Fibroblast of pulmonary artery (primary cell): ENCODE results near the gene YWHAH.

Experiments
- DNase-seq: peaks from one replicate; pipeline ENCODE4 v3.0.0-alpha.2; 2010; ENCODE audit warnings: low read depth
- H3K4me3 ChIP-seq: replicated peaks from 2 replicates; pipeline ENCODE4 v1.5.1; 2011; ENCODE audit warnings: low read depth, mild to moderate bottlenecking, control low read depth, low read length, moderate library complexity
- TF ChIP-seq, protein P1 (sequence below): IDR thresholded peaks from 2 replicates; pipeline ENCODE4 v1.5.1; 2011; ENCODE audit warnings: mild to moderate bottlenecking, control low read depth, low read length, inconsistent platforms; ENCODE audit errors: missing control alignments

Gene YWHAH

DNA sequence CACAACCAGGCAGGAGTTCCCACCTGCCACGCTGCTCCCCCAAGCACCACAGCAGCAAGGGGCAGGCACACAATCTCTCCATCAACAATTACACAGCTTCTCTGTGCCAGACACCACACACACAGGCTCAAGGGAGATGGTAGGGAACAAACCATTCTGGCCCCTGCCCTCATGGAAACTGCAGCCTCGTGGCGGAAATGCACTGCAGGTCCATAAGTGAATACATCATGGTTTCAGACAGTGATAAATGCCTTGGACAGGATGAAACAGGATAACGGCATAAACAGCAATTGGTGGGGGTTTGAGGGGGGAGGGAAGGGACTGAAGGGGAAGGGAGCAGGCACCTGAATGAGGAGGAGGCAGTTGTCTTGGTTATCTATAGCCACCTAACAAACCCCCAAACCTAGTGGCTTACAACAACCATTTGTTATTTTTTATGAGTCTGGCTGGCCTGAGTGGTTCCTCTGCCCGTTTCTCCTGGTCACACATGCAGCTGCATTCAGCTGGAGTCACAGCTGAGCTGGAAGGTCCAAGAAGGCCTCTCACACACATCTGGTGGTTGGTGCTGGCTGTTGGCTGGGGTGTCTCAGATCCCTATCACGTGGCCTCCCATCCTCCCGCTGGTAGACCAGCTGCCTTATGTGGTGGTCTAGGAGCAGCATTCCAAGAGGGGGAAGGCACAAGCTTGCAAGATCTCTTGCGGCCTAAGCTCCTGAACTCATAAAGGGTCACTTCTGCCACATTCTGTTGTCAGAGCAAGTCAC is 15.0 kb upstream of the YWHAH start:
- H3K4me3 ChIP-seq: no peak overlapping the region
- TF ChIP-seq, protein P1, sequence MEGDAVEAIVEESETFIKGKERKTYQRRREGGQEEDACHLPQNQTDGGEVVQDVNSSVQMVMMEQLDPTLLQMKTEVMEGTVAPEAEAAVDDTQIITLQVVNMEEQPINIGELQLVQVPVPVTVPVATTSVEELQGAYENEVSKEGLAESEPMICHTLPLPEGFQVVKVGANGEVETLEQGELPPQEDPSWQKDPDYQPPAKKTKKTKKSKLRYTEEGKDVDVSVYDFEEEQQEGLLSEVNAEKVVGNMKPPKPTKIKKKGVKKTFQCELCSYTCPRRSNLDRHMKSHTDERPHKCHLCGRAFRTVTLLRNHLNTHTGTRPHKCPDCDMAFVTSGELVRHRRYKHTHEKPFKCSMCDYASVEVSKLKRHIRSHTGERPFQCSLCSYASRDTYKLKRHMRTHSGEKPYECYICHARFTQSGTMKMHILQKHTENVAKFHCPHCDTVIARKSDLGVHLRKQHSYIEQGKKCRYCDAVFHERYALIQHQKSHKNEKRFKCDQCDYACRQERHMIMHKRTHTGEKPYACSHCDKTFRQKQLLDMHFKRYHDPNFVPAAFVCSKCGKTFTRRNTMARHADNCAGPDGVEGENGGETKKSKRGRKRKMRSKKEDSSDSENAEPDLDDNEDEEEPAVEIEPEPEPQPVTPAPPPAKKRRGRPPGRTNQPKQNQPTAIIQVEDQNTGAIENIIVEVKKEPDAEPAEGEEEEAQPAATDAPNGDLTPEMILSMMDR: no peak
- no peak for DNase-seq

DNA sequence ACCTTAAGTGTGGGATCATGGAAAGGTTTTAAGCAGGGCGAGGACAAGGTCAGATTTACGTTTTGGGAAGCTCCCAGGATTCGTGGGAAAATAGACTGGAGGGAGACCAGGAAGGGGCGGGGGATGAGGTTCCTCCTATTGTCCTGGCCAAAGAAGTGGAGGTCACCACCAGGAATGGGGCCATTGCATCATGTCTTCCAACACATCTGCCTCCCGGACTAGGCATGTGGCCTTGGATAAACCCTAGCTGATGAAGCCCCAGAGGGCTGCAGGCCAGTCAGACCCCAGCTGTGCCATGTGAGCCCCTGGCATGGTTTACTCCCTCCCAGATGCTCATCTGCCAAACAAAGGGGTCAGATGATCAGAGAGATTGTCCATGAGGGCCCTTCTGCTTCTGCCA is 11.5 kb upstream of the YWHAH start:
- TF ChIP-seq, protein P1: no peak
- peak; percentile 45 for DNase-seq
- no peak overlapping the region for H3K4me3 ChIP-seq

DNA sequence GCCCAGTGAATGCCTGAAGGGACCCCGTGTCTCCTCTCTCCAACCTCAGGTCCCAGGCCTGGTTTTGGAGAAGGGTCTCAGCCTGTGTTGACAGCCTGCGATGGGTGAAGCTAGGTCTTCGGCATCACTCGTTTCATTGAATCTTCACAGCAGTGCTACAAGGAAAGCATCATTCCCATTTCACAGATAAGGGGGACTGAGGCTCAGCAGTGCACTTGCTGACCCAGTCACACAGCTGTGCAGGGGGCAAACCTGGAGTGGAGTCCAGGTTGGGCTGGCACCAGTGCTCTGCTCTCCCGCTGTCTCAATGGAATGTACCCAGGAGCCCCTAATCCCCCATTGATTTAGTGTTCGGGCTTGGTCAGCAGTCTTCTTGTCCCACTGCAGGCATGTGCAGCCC is 10.9 kb upstream of the YWHAH start:
- H3K4me3 ChIP-seq: no peak overlapping the region
- TF ChIP-seq, protein P1: no peak
- DNase-seq: no peak

DNA sequence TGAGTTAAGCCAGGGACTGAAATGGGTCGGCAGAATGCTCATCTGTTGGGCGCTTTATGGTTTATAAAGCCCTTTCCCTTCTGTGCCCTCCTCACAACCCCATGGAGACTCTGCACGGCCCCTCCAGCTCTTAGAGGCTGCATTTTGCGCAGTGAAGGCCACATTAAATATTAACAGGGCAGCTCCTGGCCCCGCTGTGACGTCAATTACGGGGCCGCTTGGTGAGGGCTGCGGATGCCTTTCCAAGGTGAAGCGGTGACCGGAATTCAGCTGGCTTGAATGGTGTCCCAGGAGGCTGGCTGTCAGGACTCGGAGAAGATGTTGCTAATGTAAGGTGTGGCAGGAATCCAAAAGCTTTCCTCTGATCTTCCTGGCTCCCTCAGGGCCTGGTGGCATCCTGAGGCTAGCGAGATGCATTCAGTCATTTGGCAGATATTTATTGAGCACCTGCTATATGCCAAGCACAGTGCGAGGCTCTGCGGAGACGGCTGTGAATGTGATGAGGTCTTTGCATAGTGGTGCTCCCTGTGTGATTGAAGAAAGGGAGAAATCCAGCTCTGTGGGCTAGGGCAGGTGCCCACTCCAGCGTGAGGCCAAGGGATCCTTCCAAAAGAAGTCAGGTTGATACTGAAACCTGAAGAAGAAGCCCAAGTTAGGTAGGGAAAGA is 10.4 kb upstream of the YWHAH start:
- H3K4me3 ChIP-seq: no peak overlapping the region
- DNase-seq: no peak
- TF ChIP-seq, protein P1: no peak

DNA sequence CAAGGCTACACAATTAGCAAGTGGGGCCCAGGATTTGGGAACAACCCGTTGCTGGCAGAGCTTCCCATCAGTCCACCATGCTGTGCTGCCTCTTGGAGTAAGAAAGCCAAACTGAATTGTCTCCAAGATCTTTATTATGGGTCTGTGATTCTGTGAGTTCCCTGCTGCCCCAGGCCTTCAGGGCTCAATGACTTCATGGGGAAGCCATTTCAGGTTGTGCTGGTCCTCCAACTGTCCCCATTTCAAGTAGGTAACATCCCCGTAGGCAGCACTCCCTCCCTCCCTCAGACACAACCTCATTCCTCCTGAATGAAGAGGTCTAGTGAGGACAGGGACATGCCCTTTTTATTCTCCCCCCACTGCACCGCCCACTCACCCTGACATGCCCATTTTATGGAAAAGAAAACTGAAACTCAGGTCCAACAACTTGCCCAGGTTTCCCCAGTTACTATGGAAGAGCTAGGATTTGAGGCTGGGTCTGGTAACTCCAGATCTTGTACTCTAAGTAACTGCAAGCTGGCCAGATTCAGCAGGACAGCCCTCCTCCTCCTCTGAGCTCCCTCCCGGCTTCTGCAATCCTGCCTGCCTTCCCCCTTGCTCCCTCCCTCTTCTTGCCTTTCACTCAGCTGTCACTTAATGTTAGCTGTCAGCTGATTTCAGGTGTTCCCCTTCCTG is 8.2 kb upstream of the YWHAH start:
- no peak for DNase-seq
- TF ChIP-seq, protein P1: no peak
- no peak overlapping the region for H3K4me3 ChIP-seq

DNA sequence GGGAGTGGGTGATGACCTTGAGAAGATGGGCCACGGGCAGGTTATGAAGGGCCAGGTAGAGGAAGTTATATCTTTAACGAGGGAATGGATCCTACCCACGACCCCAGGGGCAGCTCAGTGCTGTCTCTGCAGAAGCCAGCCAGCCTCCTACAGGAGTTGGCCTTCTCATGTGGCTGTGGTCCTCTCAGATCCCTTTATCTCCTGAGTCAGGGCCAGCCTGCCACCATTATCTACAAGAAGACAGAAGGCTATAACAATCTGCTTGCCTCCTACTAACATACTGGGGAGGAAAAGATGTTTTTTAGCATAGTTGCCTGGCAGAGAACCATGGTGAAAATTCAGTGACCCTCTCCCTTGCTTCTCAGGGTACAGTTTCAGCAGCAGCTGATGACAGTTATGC is 7.0 kb upstream of the YWHAH start:
- DNase-seq: no peak
- TF ChIP-seq, protein P1: no peak
- H3K4me3 ChIP-seq: no peak overlapping the region
